ENCODE data around the gene SERPINB5.

GRCh38 chr18:63460414-63460813 lies 16.3 kb upstream of the SERPINB5 start:
- TF ChIP-seq CTCF (conservative IDR thresholded peaks at IDR 0.05) = no peak
- TF ChIP-seq EZH2 (IDR thresholded peaks at IDR 0.05; ENCODE audit: low read depth) = no peak
